ENCODE measurements around the gene E2F8. TPM values are rescaled to one million over a fixed set of nuclear protein-coding genes. Genes with fewer than 3 reads are reported as not detected.

The E2F8 gene
- total and polyA plus RNA-seq, 9 of the 15 experiments (the other 6 are each of a cell fraction or from before 2014, with no cell fraction given), result 6.9 to 23.6 (median 12.1) TPM

GRCh38 chr11:19181531-19182261 is 59.0 kb downstream of the E2F8 start:
- in situ Hi-C loops (cut with MboI) (no loop called here), intact Hi-C loops (cut with micrococcal nuclease) (no loop called here)
- Histone ChIP-seq H3K4me3 (no peak overlapping the region), H3K36me3 (ENCODE audit: control insufficient read depth, insufficient read depth, low read length) (peaks cover 3% of the 10 kb centered on the region; the same call in 1 of the 3 replicates), H3K4me2 (ENCODE audit: insufficient read depth, low read length) (no peak overlapping the region), H3K9me3 (replicated peaks; ENCODE audit: control insufficient read depth, insufficient read depth, low read depth, low read length) (no peaks in the 10 kb centered on the region), H3K9me1 (ENCODE audit: control insufficient read depth, insufficient read depth, low read length) (no peaks in the 10 kb centered on the region), H3K79me2 (ENCODE audit: control insufficient read depth, insufficient read depth, low read length) (no peaks in the 10 kb centered on the region), H3K27me3 (ENCODE audit: control insufficient read depth in 2 of 2, insufficient read depth in 2 of 2, low read length in 2 of 2) (peaks cover 2 to 17% of the 10 kb centered on the region in 2 experiments; a peak in 2 of 5 replicates), H2AFZ (ENCODE audit: low read depth, low read length) (no peak overlapping the region), H3K9ac (ENCODE audit: insufficient read depth in 1 of 2, low read depth in 2 of 2, low read length in 2 of 2) (no peak overlapping the region), H4K20me1 (replicated peaks; ENCODE audit: control insufficient read depth, insufficient read depth, low read length) (no peaks in the 10 kb centered on the region), H3K4me1 (replicated peaks in 1 of 2; ENCODE audit: control insufficient read depth in 2 of 2, insufficient read depth in 2 of 2, low read length in 2 of 2) (no peaks in the 10 kb centered on the region; a peak in 2 of 5 replicates), H3K27ac (ENCODE audit: extremely low read depth, low read depth, low read length) (no peak overlapping the region)
- ChIA-PET CTCF (ENCODE audit: low intra/inter-chr PET ratio) (no interaction called here), POLR2A (interaction anchor here (1.1 kb wide), 1 partner anchor 17 kb away, joined by 4 read pairs; no protein-coding TSS in a partner anchor)
- 34% methylated on average over 5 of the region's 5 CpGs for WGBS (ENCODE audit: insufficient coverage, low coverage, missing lambda C conversion rate)
- ATAC-seq, result no peak
- TF ChIP-seq ZNF75A (CRISPR knock-in tag; IDR thresholded peaks at IDR 0.05) (no peak), DMBX1 (CRISPR knock-in tag; IDR thresholded peaks at IDR 0.05; ENCODE audit: borderline replicate concordance) (no peak), KDM4B (IDR thresholded peaks at IDR 0.05; ENCODE audit: borderline replicate concordance in 2 of 2, low read depth in 1 of 2) (no peak), NCOA2 (IDR thresholded peaks at IDR 0.05; ENCODE audit: partially characterized antibody in 2 of 2) (no peak), PYGO2 (tag; IDR thresholded peaks at IDR 0.05) (no peak), MCM3 (IDR thresholded peaks at IDR 0.05) (no peak), ZFP91 (CRISPR knock-in tag; IDR thresholded peaks at IDR 0.05) (no peak), ZBTB43 (CRISPR knock-in tag; IDR thresholded peaks at IDR 0.05) (no peak), ZBTB8A (IDR thresholded peaks at IDR 0.05; ENCODE audit: partially characterized antibody) (no peak), TBP (optimal IDR thresholded peaks at IDR 0.05; ENCODE audit: low read depth, low read length) (no peak)
- no peak for DNase-seq (ENCODE audit: extremely low read depth in 1 of 4, low spot score in 3 of 4)
- FAIRE-seq, result no peak
- no TSS peak for BruUV-seq (replicated peaks)

All from K562 (cell line).